Measurements from ENCODE around the gene CST9L.

CST9L gene

DNA sequence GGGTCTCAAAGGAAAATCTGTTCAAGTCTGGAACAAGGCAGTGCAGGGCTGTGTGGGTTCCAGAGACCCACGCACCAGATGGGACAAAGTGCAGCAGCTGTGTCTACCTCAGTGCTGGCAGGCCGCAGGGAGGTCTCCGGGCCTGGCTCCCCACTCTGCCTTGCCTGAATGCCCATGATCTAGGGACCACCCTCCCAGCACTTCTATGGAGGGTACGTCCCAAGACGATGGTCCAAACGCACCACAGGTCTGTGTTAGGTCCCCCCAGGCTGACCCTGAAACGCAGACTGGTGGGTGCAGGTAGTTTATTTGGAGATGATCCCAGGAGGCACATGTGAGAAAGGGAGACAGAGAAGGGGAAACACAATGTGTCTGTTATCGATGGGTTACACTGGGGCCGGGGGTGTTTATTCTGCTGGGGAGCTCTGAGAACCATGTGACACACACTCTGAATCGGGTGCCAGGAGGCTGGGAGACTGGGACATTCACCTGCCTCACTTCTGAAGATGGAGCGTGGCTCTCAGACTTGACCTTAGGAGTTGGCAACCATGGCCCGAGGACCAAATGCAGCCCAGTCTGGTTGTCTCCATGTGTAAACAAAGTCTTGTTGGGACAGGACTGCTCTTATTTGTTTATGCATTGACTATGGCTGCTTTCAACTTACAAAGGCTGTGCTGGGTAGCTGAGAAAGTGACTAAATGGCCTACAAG lies 21.7 kb downstream of the CST9L start:
- Histone ChIP-seq H3K4ac (ENCODE audit: low read depth, low read length) (no peak overlapping the region), H3K79me2 (ENCODE audit: control insufficient read depth, insufficient read depth, low read length, poor library complexity) (no peaks in the 10 kb centered on the region), H3K9me3 (ENCODE audit: insufficient read depth, low read depth, low read length) (peaks cover 11% of the 10 kb centered on the region), H2BK120ac (ENCODE audit: insufficient read depth, low read length, poor library complexity) (no peak overlapping the region), H2AFZ (ENCODE audit: insufficient read depth, low read length, poor library complexity) (no peak overlapping the region), H3K4me3 (ENCODE audit: low read depth, low read length) (no peak overlapping the region), H3K79me1 (ENCODE audit: low read length) (no peaks in the 10 kb centered on the region), H3K4me2 (ENCODE audit: low read length) (no peak overlapping the region), H3K18ac (ENCODE audit: low read length) (no peak overlapping the region), H4K91ac (ENCODE audit: low read depth, low read length) (no peak overlapping the region), H2BK5ac (ENCODE audit: low read depth, low read length, poor library complexity) (no peak overlapping the region), H3K14ac (ENCODE audit: low read length) (no peak overlapping the region), H4K8ac (ENCODE audit: low read depth, low read length) (no peak overlapping the region), H3K27ac (ENCODE audit: low read depth, low read length) (no peak overlapping the region), H3K27me3 (ENCODE audit: insufficient read depth, low read length) (no peaks in the 10 kb centered on the region), H4K12ac (ENCODE audit: low read depth, low read length) (no peak overlapping the region), H2BK12ac (ENCODE audit: low read length) (no peak overlapping the region), H2AK5ac (ENCODE audit: low read length) (no peak overlapping the region), H3K9ac (ENCODE audit: low read length) (no peak overlapping the region), H3K36me3 (ENCODE audit: control insufficient read depth in 1 of 2, insufficient read depth in 2 of 2, low read length in 2 of 2) (no peaks in the 10 kb centered on the region), H3K4me1 (ENCODE audit: control insufficient read depth in 1 of 2, insufficient read depth in 2 of 2, low read length in 2 of 2) (no peaks in the 10 kb centered on the region), H3K23ac (ENCODE audit: low read length) (no peak overlapping the region)
- DNase-seq = no peak
- WGBS (ENCODE audit: extremely low coverage, insufficient coverage, insufficient read length) = no CpG with 5 or more reads among the region's 12 CpGs

DNA sequence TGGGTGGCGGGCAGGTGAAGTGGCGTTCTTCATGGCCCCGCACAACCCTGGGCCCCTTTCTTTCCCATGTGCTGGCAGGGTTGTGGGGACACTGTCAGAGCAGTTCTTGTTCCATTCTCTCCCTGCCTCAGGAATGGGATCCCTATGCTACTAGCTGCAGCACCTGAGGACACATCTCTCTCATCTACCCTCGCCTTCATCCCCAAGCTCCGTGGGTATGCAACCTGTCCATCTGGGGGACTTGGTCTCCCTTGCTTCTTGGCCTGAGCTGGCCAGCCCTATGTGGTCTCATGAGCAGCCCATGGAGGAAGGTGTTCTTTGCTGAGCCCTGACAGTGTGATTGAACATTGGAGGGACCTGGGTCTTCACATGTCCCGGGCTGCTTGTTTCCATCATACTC lies 24.2 kb downstream of the CST9L start:
- Histone ChIP-seq H3K36me3 (ENCODE audit: control insufficient read depth in 1 of 2, insufficient read depth in 2 of 2, low read length in 2 of 2) (no peaks in the 10 kb centered on the region), H3K9me3 (ENCODE audit: insufficient read depth, low read depth, low read length) (peaks cover 12% of the 10 kb centered on the region), H3K4me2 (ENCODE audit: low read length) (no peak overlapping the region), H2BK12ac (ENCODE audit: low read length) (no peak overlapping the region), H3K27me3 (ENCODE audit: insufficient read depth, low read length) (no peaks in the 10 kb centered on the region), H4K91ac (ENCODE audit: low read depth, low read length) (no peak overlapping the region), H3K4me3 (ENCODE audit: low read depth, low read length) (no peak overlapping the region), H3K79me2 (ENCODE audit: control insufficient read depth, insufficient read depth, low read length, poor library complexity) (no peaks in the 10 kb centered on the region), H2AK5ac (ENCODE audit: low read length) (no peak overlapping the region), H3K9ac (ENCODE audit: low read length) (no peak overlapping the region), H3K23ac (ENCODE audit: low read length) (no peak overlapping the region), H4K8ac (ENCODE audit: low read depth, low read length) (no peak overlapping the region), H3K4me1 (ENCODE audit: control insufficient read depth in 1 of 2, insufficient read depth in 2 of 2, low read length in 2 of 2) (no peaks in the 10 kb centered on the region), H3K27ac (ENCODE audit: low read depth, low read length) (no peak overlapping the region), H4K12ac (ENCODE audit: low read depth, low read length) (no peak overlapping the region), H2BK5ac (ENCODE audit: low read depth, low read length, poor library complexity) (no peak overlapping the region), H3K79me1 (ENCODE audit: low read length) (no peaks in the 10 kb centered on the region), H3K14ac (ENCODE audit: low read length) (no peak overlapping the region), H3K4ac (ENCODE audit: low read depth, low read length) (no peak overlapping the region), H2AFZ (ENCODE audit: insufficient read depth, low read length, poor library complexity) (no peak overlapping the region), H2BK120ac (ENCODE audit: insufficient read depth, low read length, poor library complexity) (no peak overlapping the region), H3K18ac (ENCODE audit: low read length) (no peak overlapping the region)
- DNase-seq = no peak
- WGBS (ENCODE audit: extremely low coverage, insufficient coverage, insufficient read length) = no CpG with 5 or more reads among the region's 6 CpGs

DNA sequence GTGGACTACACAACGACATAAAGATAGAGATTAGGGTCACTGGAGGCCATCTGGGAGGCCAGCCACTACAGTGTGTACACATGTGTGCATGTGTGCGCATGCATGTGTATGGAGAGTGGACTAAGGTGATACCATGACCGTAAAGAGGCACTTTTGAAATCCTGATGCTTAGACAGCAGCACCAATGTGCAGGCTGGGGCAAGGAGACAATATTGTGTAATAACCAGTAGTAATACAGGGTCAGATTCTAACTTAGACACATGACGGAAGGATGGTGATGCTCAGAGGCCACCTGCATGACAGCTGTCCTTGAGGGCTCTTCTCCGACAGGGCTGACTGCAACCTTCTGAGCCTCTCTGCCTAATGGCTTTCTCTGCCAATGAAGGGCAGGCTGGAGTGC lies 25.5 kb downstream of the CST9L start:
- Histone ChIP-seq H3K4me3 (ENCODE audit: low read depth, low read length) (peak overlapping the region; percentile 57), H4K12ac (ENCODE audit: low read depth, low read length) (no peak overlapping the region), H3K27me3 (ENCODE audit: insufficient read depth, low read length) (no peaks in the 10 kb centered on the region), H3K36me3 (ENCODE audit: control insufficient read depth in 1 of 2, insufficient read depth in 2 of 2, low read length in 2 of 2) (no peaks in the 10 kb centered on the region), H4K8ac (ENCODE audit: low read depth, low read length) (no peak overlapping the region), H3K4me1 (ENCODE audit: control insufficient read depth in 1 of 2, insufficient read depth in 2 of 2, low read length in 2 of 2) (no peaks in the 10 kb centered on the region), H3K23ac (ENCODE audit: low read length) (no peak overlapping the region), H3K79me1 (ENCODE audit: low read length) (no peaks in the 10 kb centered on the region), H3K79me2 (ENCODE audit: control insufficient read depth, insufficient read depth, low read length, poor library complexity) (no peaks in the 10 kb centered on the region), H3K9ac (ENCODE audit: low read length) (no peak overlapping the region), H2BK12ac (ENCODE audit: low read length) (no peak overlapping the region), H2BK5ac (ENCODE audit: low read depth, low read length, poor library complexity) (no peak overlapping the region), H4K91ac (ENCODE audit: low read depth, low read length) (no peak overlapping the region), H3K14ac (ENCODE audit: low read length) (no peak overlapping the region), H3K4ac (ENCODE audit: low read depth, low read length) (no peak overlapping the region), H3K9me3 (ENCODE audit: insufficient read depth, low read depth, low read length) (peaks cover 14% of the 10 kb centered on the region), H2AK5ac (ENCODE audit: low read length) (no peak overlapping the region), H3K27ac (ENCODE audit: low read depth, low read length) (no peak overlapping the region), H3K4me2 (ENCODE audit: low read length) (no peak overlapping the region), H3K18ac (ENCODE audit: low read length) (no peak overlapping the region), H2AFZ (ENCODE audit: insufficient read depth, low read length, poor library complexity) (no peak overlapping the region), H2BK120ac (ENCODE audit: insufficient read depth, low read length, poor library complexity) (no peak overlapping the region)
- no peak for DNase-seq
- WGBS (ENCODE audit: extremely low coverage, insufficient coverage, insufficient read length) = no CpG with 5 or more reads among the region's 5 CpGs

DNA sequence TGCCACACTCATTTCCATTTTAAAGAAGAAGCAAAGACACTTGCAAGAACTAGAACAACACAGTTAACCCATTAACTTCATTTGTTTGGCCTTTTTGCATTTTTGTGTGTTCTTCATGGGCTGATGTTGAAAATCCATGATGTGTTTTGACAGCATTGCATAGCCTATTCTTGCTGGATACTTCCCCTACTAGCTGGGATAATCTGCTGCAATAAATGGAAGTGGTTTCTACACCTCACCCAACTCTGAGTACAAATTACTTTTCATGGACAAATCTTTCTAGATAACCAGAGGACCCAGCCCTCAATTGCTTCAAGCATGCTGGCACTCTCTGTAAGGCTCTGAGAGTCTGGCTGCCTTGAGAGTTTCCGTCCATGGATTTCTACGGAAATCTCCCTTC lies 26.5 kb downstream of the CST9L start:
- H3K9ac ChIP-seq (ENCODE audit: low read length) = no peak overlapping the region
- H4K12ac ChIP-seq (ENCODE audit: low read depth, low read length) = no peak overlapping the region
- no peak overlapping the region for H3K14ac ChIP-seq (ENCODE audit: low read length)
- H3K9me3 ChIP-seq (ENCODE audit: insufficient read depth, low read depth, low read length) = peaks cover 12% of the 10 kb centered on the region
- no peak overlapping the region for H4K8ac ChIP-seq (ENCODE audit: low read depth, low read length)
- no peak overlapping the region for H2BK5ac ChIP-seq (ENCODE audit: low read depth, low read length, poor library complexity)
- H2AK5ac ChIP-seq (ENCODE audit: low read length) = no peak overlapping the region
- H3K79me2 ChIP-seq (ENCODE audit: control insufficient read depth, insufficient read depth, low read length, poor library complexity) = no peaks in the 10 kb centered on the region
- H3K79me1 ChIP-seq (ENCODE audit: low read length) = no peaks in the 10 kb centered on the region
- no peak overlapping the region for H2BK12ac ChIP-seq (ENCODE audit: low read length)
- H3K4ac ChIP-seq (ENCODE audit: low read depth, low read length) = no peak overlapping the region
- WGBS (ENCODE audit: extremely low coverage, insufficient coverage, insufficient read length) = no CpG with 5 or more reads among the region's 2 CpGs
- no peaks in the 10 kb centered on the region for H3K27me3 ChIP-seq (ENCODE audit: insufficient read depth, low read length)
- no peak overlapping the region for H4K91ac ChIP-seq (ENCODE audit: low read depth, low read length)
- no peak overlapping the region for H3K27ac ChIP-seq (ENCODE audit: low read depth, low read length)
- no peaks in the 10 kb centered on the region for H3K36me3 ChIP-seq (ENCODE audit: control insufficient read depth in 1 of 2, insufficient read depth in 2 of 2, low read length in 2 of 2)
- H3K4me1 ChIP-seq (ENCODE audit: control insufficient read depth in 1 of 2, insufficient read depth in 2 of 2, low read length in 2 of 2) = no peaks in the 10 kb centered on the region
- no peak overlapping the region for H2BK120ac ChIP-seq (ENCODE audit: insufficient read depth, low read length, poor library complexity)
- no peak overlapping the region for H2AFZ ChIP-seq (ENCODE audit: insufficient read depth, low read length, poor library complexity)
- no peak for DNase-seq
- H3K4me3 ChIP-seq (ENCODE audit: low read depth, low read length) = no peak overlapping the region
- no peak overlapping the region for H3K23ac ChIP-seq (ENCODE audit: low read length)
- no peak overlapping the region for H3K4me2 ChIP-seq (ENCODE audit: low read length)
- no peak overlapping the region for H3K18ac ChIP-seq (ENCODE audit: low read length)
